Liver (tissue), 9 donors: ENCODE measurements around the gene CTDSP2. TPM values are rescaled to one million over a fixed set of nuclear protein-coding genes. Genes with fewer than 3 reads are reported as not detected.

ENCODE experiments used
- DNase-seq: peaks from one replicate; pipeline ENCODE4 v3.0.0-alpha.2; 2017; ENCODE audit warnings: low spot score
- H3K27ac ChIP-seq, 2 donors: one replicate each; pipeline ENCODE4 v1.7.0; 2013; ENCODE audit warnings: inconsistent platforms in 2 of 2, low read length in 2 of 2, control low read depth in 1 of 2, low read depth in 1 of 2, mild to moderate bottlenecking in 1 of 2
- H3K27me3 ChIP-seq, 4 donors: one replicate each; pipeline versions ENCODE4 v1.6.1 to v1.7.0; 2013; ENCODE audit warnings: low read length in 3 of 4, inconsistent platforms in 1 of 4, mild to moderate bottlenecking in 1 of 4, moderate library complexity in 1 of 4; ENCODE audit not compliant: control insufficient read depth in 4 of 4, insufficient read depth in 4 of 4
- H3K36me3 ChIP-seq, 4 donors: one replicate each; pipeline versions ENCODE4 v1.6.1 to v1.7.0; 2013; ENCODE audit warnings: low read length in 3 of 4, mild to moderate bottlenecking in 3 of 4, low read depth in 1 of 4, moderate library complexity in 1 of 4; ENCODE audit not compliant: control insufficient read depth in 4 of 4, insufficient read depth in 3 of 4
- H3K4me1 ChIP-seq, 4 donors: one replicate each; pipeline versions ENCODE4 v1.6.1 to v1.7.0; 2013; ENCODE audit warnings: low read length in 3 of 4, mild to moderate bottlenecking in 3 of 4, moderate library complexity in 1 of 4; ENCODE audit not compliant: control insufficient read depth in 4 of 4, insufficient read depth in 4 of 4
- H3K4me3 ChIP-seq, 3 donors: one replicate each; pipeline versions ENCODE4 v1.6.1 to v1.7.0; 2013; ENCODE audit warnings: low read length in 3 of 3, control low read depth in 1 of 3, low read depth in 1 of 3, mild to moderate bottlenecking in 1 of 3
- H3K9ac ChIP-seq, 2 donors: one replicate each; pipeline ENCODE4 v1.7.0; 2013; ENCODE audit warnings: low read length in 2 of 2, mild to moderate bottlenecking in 2 of 2, moderate library complexity in 2 of 2, control low read depth in 1 of 2, low read depth in 1 of 2
- H3K9me3 ChIP-seq, 4 donors: one replicate each; pipeline versions ENCODE4 v1.6.1 to v1.7.0; 2013; ENCODE audit warnings: low read length in 3 of 4; ENCODE audit not compliant: control insufficient read depth in 4 of 4
- ATF3 ChIP-seq: IDR thresholded peaks from 2 replicates; pipeline ENCODE4 v1.6.1; 2016; ENCODE audit warnings: antibody characterized with exemption
- EGR1 ChIP-seq, 2 donors: IDR thresholded peaks; 2 replicates each; pipeline ENCODE4 v1.6.1; 2016 to 2018; ENCODE audit warnings: antibody characterized with exemption in 2 of 2, low read depth in 2 of 2
- FOXA1 ChIP-seq: IDR thresholded peaks from 2 replicates; pipeline ENCODE4 v1.6.1; 2016; ENCODE audit warnings: antibody characterized with exemption
- FOXA2 ChIP-seq: IDR thresholded peaks from 2 replicates; pipeline ENCODE4 v1.6.1; 2016; ENCODE audit warnings: antibody characterized with exemption
- GABPA ChIP-seq, 2 donors: IDR thresholded peaks in 1 of 2; conservative IDR thresholded peaks in 1 of 2; 2 replicates each; pipeline ENCODE4 v1.6.1; 2016; ENCODE audit warnings: antibody characterized with exemption in 2 of 2, mild to moderate bottlenecking in 1 of 2, moderate library complexity in 1 of 2
- HNF4A ChIP-seq, 2 donors: conservative IDR thresholded peaks; 2 replicates each; pipeline ENCODE4 v1.6.1; 2016; ENCODE audit warnings: antibody characterized with exemption in 2 of 2, mild to moderate bottlenecking in 2 of 2
- HNF4G ChIP-seq: IDR thresholded peaks from 2 replicates; pipeline ENCODE4 v1.6.1; 2016; ENCODE audit warnings: antibody characterized with exemption
- MAX ChIP-seq: IDR thresholded peaks from 2 replicates; pipeline ENCODE4 v1.6.1; 2016; ENCODE audit warnings: antibody characterized with exemption
- RAD21 ChIP-seq, 2 donors: IDR thresholded peaks; 2 replicates each; pipeline ENCODE4 v1.6.1; 2016; ENCODE audit warnings: antibody characterized with exemption in 2 of 2, mild to moderate bottlenecking in 2 of 2
- SP1 ChIP-seq: IDR thresholded peaks from 2 replicates; pipeline ENCODE4 v1.6.1; 2018; ENCODE audit warnings: antibody characterized with exemption, mild to moderate bottlenecking
- TAF1 ChIP-seq: conservative IDR thresholded peaks from 2 replicates; pipeline ENCODE4 v1.6.1; 2016; ENCODE audit warnings: antibody characterized with exemption, mild to moderate bottlenecking
- ZBTB33 ChIP-seq: IDR thresholded peaks from 2 replicates; pipeline ENCODE4 v1.6.1; 2016; ENCODE audit warnings: antibody characterized with exemption
- WGBS: extraction: QIAGEN DNeasy Blood & Tissue Kit; methylation state at CpG from one replicate; pipeline ENCODE4 v1.1.7; 2013; 5-methylcytosine and 5-hydroxymethylcytosine counted together
- polyA plus RNA-seq, 2 donors: library from polyadenylated mRNA; stranded (reverse) in 1 of 2; unstranded in 1 of 2; fragments of 200-250 nt in 1 of 2; fragments of >200 nt in 1 of 2; fragmentation: Nextera tagmentation in 1 of 2; extraction: Ambion mirVana in 1 of 2; gene quantifications; one replicate each; pipeline versions ENCODE4 v1.2.1 to v1.2.3, GENCODE V29; 2013 to 2015
- total RNA-seq, 2 donors: library from RNA; depleted of rRNA; stranded (reverse); fragments of >200 nt; gene quantifications; one replicate each; pipeline ENCODE4 v1.2.3, GENCODE V29; 2014
- TF ChIP-seq, protein P1 (sequence below): fragments of 150-350 bp; IDR thresholded peaks from 2 replicates; pipeline ENCODE4 v1.5.1; 2017; ENCODE audit warnings: improper control_type of control experiment, low read depth, low read length; ENCODE audit not compliant: missing input control
- TF ChIP-seq, protein P2 (sequence below): IDR thresholded peaks from 2 replicates; pipeline ENCODE4 v1.6.1; 2016; ENCODE audit warnings: antibody characterized with exemption, mild to moderate bottlenecking
- donor health status: healthy.
- donor health status: healthy.
- donor health status: healthy.
- donor health status: healthy.
- donor health status: healthy.

CTDSP2 gene
- total and polyA plus RNA-seq, 4 donors = 20.1 to 60.9 (median 43.7) TPM

DNA sequence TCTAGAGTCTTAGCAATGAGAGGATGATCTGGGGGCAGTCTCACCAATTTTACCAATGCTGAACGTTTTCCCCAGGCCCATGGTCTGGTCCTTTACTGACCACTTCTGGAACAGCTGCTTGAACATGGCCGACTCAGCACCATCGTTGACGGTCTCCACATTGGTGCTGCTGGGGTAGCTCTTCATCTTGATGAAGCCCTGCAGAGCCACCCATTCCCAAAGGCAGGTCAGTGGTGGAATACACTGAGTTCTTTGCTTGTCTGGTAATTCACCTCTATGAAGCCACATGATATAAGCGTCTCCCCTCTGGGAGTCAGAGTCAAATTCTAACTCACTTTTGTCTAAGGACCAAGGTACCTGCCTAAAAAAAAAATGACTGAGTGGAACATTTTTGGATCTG is 38.2 kb downstream of the CTDSP2 start:
- TF ChIP-seq RAD21 (IDR thresholded peaks at IDR 0.05) (no peak), ATF3 (no peak), FOXA2 (no peak), ZBTB33 (no peak)
- H3K4me3 ChIP-seq = no peak overlapping the region
- no peaks in the 10 kb centered on the region for H3K4me1 ChIP-seq
- H3K27ac ChIP-seq = no peak overlapping the region
- no peaks in the 10 kb centered on the region for H3K27me3 ChIP-seq
- DNase-seq = no peak
- peaks cover 5 to 59% (median 46%) of the 10 kb centered on the region in 4 donors for H3K36me3 ChIP-seq
- WGBS = 93% methylated on average over 5 of the region's 5 CpGs
- H3K9ac ChIP-seq = no peak overlapping the region
- H3K9me3 ChIP-seq = no peaks in the 10 kb centered on the region

GRCh38 chr12:57807285-57807684 is 39.2 kb downstream of the CTDSP2 start:
- WGBS = 92% methylated on average over 9 of the region's 9 CpGs
- Histone ChIP-seq H3K9ac (no peak overlapping the region), H3K36me3 (peaks cover 5 to 61% (median 52%) of the 10 kb centered on the region in 4 donors), H3K4me1 (no peaks in the 10 kb centered on the region), H3K4me3 (no peak overlapping the region), H3K27me3 (no peaks in the 10 kb centered on the region), H3K27ac (no peak overlapping the region), H3K9me3 (no peaks in the 10 kb centered on the region)
- DNase-seq = no peak
- TF ChIP-seq MAX (no peak), SP1 (no peak), ZBTB33 (no peak)

DNA sequence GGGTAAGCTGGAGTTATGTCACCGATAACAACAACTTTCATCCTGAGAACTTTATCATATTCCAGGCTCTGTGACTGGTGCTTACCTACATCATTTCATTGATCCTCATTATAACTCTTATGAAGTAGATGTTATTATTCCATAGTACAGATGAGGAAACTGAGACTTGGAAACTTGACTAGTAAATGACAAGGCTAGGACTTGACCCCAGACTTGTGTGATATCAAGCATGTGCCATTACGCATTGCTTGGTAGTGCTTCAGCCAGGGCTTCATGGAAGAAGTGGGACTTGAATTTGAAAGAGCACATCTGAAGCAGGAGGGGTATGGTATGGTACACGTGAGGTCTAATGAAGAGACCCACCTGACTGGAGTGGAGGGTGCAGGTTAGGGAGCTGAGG is 39.9 kb downstream of the CTDSP2 start:
- Histone ChIP-seq H3K36me3 (peaks cover 5 to 64% (median 55%) of the 10 kb centered on the region in 4 donors), H3K4me1 (no peaks in the 10 kb centered on the region), H3K9me3 (no peaks in the 10 kb centered on the region), H3K9ac (no peak overlapping the region), H3K27ac (no peak overlapping the region), H3K27me3 (no peaks in the 10 kb centered on the region), H3K4me3 (no peak overlapping the region)
- WGBS = 99% methylated on average over 3 of the region's 3 CpGs
- no peak for DNase-seq
- no peak for TF ChIP-seq GABPA (IDR thresholded peaks at IDR 0.05 in 1 of 2, conservative IDR thresholded peaks at IDR 0.05 in 1 of 2)
- TF ChIP-seq SP1 = no peak
- TF ChIP-seq HNF4G = no peak
- no peak for TF ChIP-seq TAF1
- no peak for TF ChIP-seq MAX
- no peak for TF ChIP-seq FOXA1
- TF ChIP-seq ATF3 = no peak
- TF ChIP-seq, protein P1, sequence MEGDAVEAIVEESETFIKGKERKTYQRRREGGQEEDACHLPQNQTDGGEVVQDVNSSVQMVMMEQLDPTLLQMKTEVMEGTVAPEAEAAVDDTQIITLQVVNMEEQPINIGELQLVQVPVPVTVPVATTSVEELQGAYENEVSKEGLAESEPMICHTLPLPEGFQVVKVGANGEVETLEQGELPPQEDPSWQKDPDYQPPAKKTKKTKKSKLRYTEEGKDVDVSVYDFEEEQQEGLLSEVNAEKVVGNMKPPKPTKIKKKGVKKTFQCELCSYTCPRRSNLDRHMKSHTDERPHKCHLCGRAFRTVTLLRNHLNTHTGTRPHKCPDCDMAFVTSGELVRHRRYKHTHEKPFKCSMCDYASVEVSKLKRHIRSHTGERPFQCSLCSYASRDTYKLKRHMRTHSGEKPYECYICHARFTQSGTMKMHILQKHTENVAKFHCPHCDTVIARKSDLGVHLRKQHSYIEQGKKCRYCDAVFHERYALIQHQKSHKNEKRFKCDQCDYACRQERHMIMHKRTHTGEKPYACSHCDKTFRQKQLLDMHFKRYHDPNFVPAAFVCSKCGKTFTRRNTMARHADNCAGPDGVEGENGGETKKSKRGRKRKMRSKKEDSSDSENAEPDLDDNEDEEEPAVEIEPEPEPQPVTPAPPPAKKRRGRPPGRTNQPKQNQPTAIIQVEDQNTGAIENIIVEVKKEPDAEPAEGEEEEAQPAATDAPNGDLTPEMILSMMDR = no peak
- no peak for TF ChIP-seq HNF4A (conservative IDR thresholded peaks at IDR 0.05)
- TF ChIP-seq FOXA2 = no peak
- no peak for TF ChIP-seq EGR1 (IDR thresholded peaks at IDR 0.05; ENCODE audit: low read depth in 2 of 2)
- no peak for TF ChIP-seq RAD21 (IDR thresholded peaks at IDR 0.05)
- TF ChIP-seq, protein P2, sequence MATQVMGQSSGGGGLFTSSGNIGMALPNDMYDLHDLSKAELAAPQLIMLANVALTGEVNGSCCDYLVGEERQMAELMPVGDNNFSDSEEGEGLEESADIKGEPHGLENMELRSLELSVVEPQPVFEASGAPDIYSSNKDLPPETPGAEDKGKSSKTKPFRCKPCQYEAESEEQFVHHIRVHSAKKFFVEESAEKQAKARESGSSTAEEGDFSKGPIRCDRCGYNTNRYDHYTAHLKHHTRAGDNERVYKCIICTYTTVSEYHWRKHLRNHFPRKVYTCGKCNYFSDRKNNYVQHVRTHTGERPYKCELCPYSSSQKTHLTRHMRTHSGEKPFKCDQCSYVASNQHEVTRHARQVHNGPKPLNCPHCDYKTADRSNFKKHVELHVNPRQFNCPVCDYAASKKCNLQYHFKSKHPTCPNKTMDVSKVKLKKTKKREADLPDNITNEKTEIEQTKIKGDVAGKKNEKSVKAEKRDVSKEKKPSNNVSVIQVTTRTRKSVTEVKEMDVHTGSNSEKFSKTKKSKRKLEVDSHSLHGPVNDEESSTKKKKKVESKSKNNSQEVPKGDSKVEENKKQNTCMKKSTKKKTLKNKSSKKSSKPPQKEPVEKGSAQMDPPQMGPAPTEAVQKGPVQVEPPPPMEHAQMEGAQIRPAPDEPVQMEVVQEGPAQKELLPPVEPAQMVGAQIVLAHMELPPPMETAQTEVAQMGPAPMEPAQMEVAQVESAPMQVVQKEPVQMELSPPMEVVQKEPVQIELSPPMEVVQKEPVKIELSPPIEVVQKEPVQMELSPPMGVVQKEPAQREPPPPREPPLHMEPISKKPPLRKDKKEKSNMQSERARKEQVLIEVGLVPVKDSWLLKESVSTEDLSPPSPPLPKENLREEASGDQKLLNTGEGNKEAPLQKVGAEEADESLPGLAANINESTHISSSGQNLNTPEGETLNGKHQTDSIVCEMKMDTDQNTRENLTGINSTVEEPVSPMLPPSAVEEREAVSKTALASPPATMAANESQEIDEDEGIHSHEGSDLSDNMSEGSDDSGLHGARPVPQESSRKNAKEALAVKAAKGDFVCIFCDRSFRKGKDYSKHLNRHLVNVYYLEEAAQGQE = no peak
